Thyroid gland (tissue), 4 donors: ENCODE measurements around the gene SLC16A2.

ENCODE experiments used
- POLR2A ChIP-seq, 2 donors: fragments of 450-650 bp; IDR thresholded peaks; one replicate each; pipeline ENCODE4 v1.6.1; 2017; ENCODE audit warnings: antibody characterized with exemption in 2 of 2, mild to moderate bottlenecking in 2 of 2, moderate library complexity in 1 of 2
- TF ChIP-seq, protein P1 (sequence below), 6 experiments: fragments of 200-600 bp in 3 of 6; fragments of 450-650 bp in 3 of 6; sonication (generic) in 3 of 6; IDR thresholded peaks; one replicate each; pipeline ENCODE4 v1.5.1; 2016 to 2019; ENCODE audit warnings: antibody characterized with exemption in 6 of 6, mild to moderate bottlenecking in 2 of 6, inconsistent platforms in 1 of 6, moderate library complexity in 1 of 6

DNA sequence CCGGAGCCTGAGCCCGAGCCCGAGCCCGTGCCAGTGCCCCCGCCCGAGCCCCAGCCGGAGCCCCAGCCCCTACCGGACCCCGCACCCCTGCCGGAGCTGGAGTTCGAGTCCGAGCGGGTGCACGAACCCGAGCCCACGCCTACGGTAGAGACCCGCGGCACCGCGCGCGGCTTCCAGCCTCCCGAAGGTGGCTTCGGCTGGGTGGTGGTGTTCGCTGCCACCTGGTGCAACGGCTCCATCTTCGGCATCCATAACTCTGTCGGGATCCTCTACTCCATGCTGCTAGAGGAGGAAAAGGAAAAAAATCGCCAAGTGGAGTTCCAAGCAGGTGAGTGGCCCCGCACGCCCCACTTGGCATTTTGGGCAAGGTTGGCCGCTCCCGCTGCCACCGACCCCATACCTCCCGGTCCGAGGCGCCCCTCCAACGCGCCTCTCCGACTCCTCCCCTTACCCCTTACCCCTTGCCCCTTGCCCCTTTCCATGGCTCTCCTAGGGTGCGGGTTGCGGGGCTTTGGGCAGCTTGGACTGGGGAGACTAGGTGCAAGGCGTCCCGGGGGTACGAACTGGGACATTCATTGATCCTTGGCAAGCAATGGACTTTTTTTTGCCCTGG lies 553 bp downstream of the SLC16A2 start:
- no peak for TF ChIP-seq POLR2A (IDR thresholded peaks at IDR 0.05)
- TF ChIP-seq, protein P1, sequence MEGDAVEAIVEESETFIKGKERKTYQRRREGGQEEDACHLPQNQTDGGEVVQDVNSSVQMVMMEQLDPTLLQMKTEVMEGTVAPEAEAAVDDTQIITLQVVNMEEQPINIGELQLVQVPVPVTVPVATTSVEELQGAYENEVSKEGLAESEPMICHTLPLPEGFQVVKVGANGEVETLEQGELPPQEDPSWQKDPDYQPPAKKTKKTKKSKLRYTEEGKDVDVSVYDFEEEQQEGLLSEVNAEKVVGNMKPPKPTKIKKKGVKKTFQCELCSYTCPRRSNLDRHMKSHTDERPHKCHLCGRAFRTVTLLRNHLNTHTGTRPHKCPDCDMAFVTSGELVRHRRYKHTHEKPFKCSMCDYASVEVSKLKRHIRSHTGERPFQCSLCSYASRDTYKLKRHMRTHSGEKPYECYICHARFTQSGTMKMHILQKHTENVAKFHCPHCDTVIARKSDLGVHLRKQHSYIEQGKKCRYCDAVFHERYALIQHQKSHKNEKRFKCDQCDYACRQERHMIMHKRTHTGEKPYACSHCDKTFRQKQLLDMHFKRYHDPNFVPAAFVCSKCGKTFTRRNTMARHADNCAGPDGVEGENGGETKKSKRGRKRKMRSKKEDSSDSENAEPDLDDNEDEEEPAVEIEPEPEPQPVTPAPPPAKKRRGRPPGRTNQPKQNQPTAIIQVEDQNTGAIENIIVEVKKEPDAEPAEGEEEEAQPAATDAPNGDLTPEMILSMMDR (IDR thresholded peaks at IDR 0.05), result no peak
